Effector CD8-positive, alpha-beta T cell (primary cell): ENCODE measurements around the gene MTMR3.

ENCODE experiments used
- DNase-seq: peaks from one replicate; lab custom pipeline; 2025; lab: John Stamatoyannopoulos, UW

MTMR3 gene

GRCh38 chr22:30027169-30027568, 144.2 kb downstream of the MTMR3 start:
- no peak for DNase-seq

- no peak for DNase-seq
Observed at GRCh38 chr22:30027791-30028190, 144.8 kb downstream of the MTMR3 start.

- DNase-seq = no peak
Observed at GRCh38 chr22:30028731-30029130, 145.8 kb downstream of the MTMR3 start.

- no peak for DNase-seq
Observed at GRCh38 chr22:30029512-30029911, 146.5 kb downstream of the MTMR3 start.

- DNase-seq = no peak
Observed at GRCh38 chr22:30030329-30030728, 147.4 kb downstream of the MTMR3 start.

- DNase-seq = no peak
Observed at GRCh38 chr22:30031328-30031727, 148.4 kb downstream of the MTMR3 start.

GRCh38 chr22:30031764-30032455, 148.9 kb downstream of the MTMR3 start:
- DNase-seq = no peak

GRCh38 chr22:30033137-30033536, 150.2 kb downstream of the MTMR3 start:
- DNase-seq = no peak

GRCh38 chr22:30033901-30034300, 150.9 kb downstream of the MTMR3 start:
- DNase-seq = no peak

- no peak for DNase-seq
Observed at GRCh38 chr22:30036656-30037055, 153.7 kb downstream of the MTMR3 start.

- DNase-seq = no peak
Observed at GRCh38 chr22:30038219-30038618, 155.2 kb downstream of the MTMR3 start.

GRCh38 chr22:30040499-30041260, 157.7 kb downstream of the MTMR3 start:
- DNase-seq = no peak

GRCh38 chr22:30041475-30041874, 158.5 kb downstream of the MTMR3 start:
- no peak for DNase-seq

- DNase-seq = no peak
Observed at GRCh38 chr22:30041881-30042280, 158.9 kb downstream of the MTMR3 start.

GRCh38 chr22:30043161-30043560, 160.2 kb downstream of the MTMR3 start:
- DNase-seq = no peak

GRCh38 chr22:30044369-30044768, 161.4 kb downstream of the MTMR3 start:
- no peak for DNase-seq

GRCh38 chr22:30044881-30045493, 162.0 kb downstream of the MTMR3 start:
- no peak for DNase-seq

GRCh38 chr22:30045494-30045887, 162.5 kb downstream of the MTMR3 start:
- DNase-seq = no peak

- no peak for DNase-seq
Observed at GRCh38 chr22:30045901-30046715, 163.1 kb downstream of the MTMR3 start.

- DNase-seq = no peak
Observed at GRCh38 chr22:30046716-30047363, 163.9 kb downstream of the MTMR3 start.

GRCh38 chr22:30047364-30047738, 164.4 kb downstream of the MTMR3 start:
- no peak for DNase-seq

- DNase-seq = no peak
Observed at GRCh38 chr22:30048681-30049080, 165.7 kb downstream of the MTMR3 start.
